ES-I3 (cell line): ENCODE data around the gene RNF213.
A peak's percentile ranks its signal among the peaks of the same experiment; 100 is the strongest.
"Not testable (repeated sequence)": the region's sequence is repeated elsewhere in the genome, so short reads cannot be mapped to it uniquely, and the experiment has no call there.

Experiments used
- H3K36me3 ChIP-seq: 2 replicates; pipeline ENCODE4 v1.6.1; 2013; ENCODE audit warnings: mild to moderate bottlenecking, low read length, control low read depth, moderate library complexity; ENCODE audit not compliant: insufficient read depth
- H3K4me1 ChIP-seq: 2 replicates; pipeline ENCODE4 v1.6.1; 2013; ENCODE audit warnings: mild to moderate bottlenecking, control low read depth, low read length; ENCODE audit not compliant: insufficient read depth
- H3K9ac ChIP-seq: 2 replicates; pipeline ENCODE4 v1.6.1; 2013; ENCODE audit warnings: low read depth, mild to moderate bottlenecking, low read length, moderate library complexity
- H3K9me3 ChIP-seq: 2 replicates; pipeline ENCODE4 v1.6.1; 2013; ENCODE audit warnings: mild to moderate bottlenecking, low read length, moderate library complexity; ENCODE audit not compliant: control insufficient read depth, insufficient read depth

The RNF213 gene

GRCh38 chr17:80253631-80254395 is 6.8 kb upstream of the RNF213 start:
- H3K4me1 ChIP-seq = peaks cover 24% of the 10 kb centered on the region
- no peaks in the 10 kb centered on the region for H3K9me3 ChIP-seq
- H3K36me3 ChIP-seq = 0 out of 2 replicates have a peak, but pooled peaks cover 3% of the 10 kb centered on the region
- no peak overlapping the region for H3K9ac ChIP-seq

- Histone ChIP-seq H3K4me1 (peaks cover 28% of the 10 kb centered on the region), H3K9me3 (no peaks in the 10 kb centered on the region), H3K9ac (no peak overlapping the region), H3K36me3 (0 out of 2 replicates have a peak, but pooled peaks cover 3% of the 10 kb centered on the region)
Observed at GRCh38 chr17:80254396-80255251, 6.0 kb upstream of the RNF213 start.

DNA sequence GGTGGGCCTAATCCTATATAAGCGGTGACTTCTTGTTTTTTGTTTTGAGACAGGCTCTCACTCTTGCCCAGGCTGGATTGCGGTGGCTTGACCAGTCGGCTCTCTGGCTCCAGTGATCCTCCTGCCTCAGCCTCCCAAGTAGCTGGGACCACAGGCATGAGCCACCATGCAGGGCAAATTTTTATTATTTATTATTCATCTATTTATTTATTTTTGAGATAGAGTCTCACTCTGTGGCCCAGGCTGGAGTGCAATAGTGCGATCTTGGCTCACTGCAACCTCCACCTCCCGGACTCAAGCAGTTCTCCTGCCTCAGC is 4.7 kb upstream of the RNF213 start:
- Histone ChIP-seq H3K4me1 (peaks cover 29% of the 10 kb centered on the region), H3K9ac (no peak overlapping the region), H3K9me3 (no peaks in the 10 kb centered on the region), H3K36me3 (0 out of 2 replicates have a peak, but pooled peaks cover 3% of the 10 kb centered on the region)

- Histone ChIP-seq H3K9me3 (no peaks in the 10 kb centered on the region), H3K9ac (0 out of 2 replicates have a peak overlapping the region, but pooled peaks have one; percentile 2), H3K4me1 (peaks cover 39% of the 10 kb centered on the region), H3K36me3 (no peaks in the 10 kb centered on the region)
Observed at GRCh38 chr17:80257716-80258213, 2.9 kb upstream of the RNF213 start.

DNA sequence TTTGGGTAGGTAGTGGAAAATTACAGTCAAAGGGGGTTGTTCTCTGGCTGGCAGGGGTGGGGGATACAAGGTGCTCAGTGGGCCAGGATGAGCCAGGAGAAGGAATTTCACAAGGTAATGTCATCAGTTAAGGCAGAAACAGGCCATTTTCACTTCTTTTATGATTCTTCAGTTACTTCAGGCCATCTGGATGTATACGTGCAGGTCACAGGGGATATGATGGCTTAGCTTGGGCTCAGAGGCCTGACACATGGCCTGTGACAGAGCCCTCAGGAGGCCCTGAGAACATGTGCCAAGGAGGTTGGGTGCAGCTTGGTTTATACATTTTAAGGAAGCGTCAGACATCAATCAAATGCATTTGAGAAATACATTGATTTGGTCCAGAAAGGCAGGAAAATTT is 2.4 kb upstream of the RNF213 start:
- not testable (repeated sequence) for H3K9me3 ChIP-seq, H3K9ac ChIP-seq, H3K36me3 ChIP-seq
- H3K4me1 ChIP-seq = peaks cover 44% of the 10 kb centered on the region

DNA sequence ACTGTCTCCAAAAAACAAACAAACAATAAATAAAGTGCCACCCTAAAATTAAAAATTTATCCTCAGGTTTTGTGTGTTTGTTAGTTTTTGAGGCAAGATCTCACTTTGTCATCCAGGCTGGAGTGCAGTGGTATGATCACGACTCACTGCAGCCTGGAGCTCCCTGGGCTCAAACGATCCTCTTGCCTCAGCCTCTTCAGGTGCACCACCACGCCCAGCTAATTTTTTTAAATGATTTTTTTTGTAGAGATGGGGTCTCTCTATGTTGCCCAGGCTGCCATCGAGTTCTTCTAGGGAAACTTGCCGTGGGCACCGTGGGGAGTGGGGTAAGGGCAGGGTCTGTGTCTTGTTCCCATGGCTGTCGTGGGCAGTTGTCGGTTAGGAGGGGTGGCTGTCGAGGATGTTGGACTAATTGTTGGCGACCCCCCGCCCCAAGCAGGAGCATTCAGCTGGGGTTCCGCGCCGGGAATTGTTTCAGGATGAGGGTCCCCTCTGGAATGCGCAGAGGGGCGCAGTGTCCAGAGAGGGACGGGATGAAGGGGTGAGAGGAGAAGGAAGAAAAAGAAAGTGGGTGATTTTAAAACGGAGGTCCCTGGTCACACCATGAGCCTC is 1.1 kb upstream of the RNF213 start:
- peak overlapping the region; percentile 75 for H3K9ac ChIP-seq
- H3K9me3 ChIP-seq = no peaks in the 10 kb centered on the region
- H3K36me3 ChIP-seq = no peaks in the 10 kb centered on the region
- H3K4me1 ChIP-seq = peaks cover 54% of the 10 kb centered on the region

DNA sequence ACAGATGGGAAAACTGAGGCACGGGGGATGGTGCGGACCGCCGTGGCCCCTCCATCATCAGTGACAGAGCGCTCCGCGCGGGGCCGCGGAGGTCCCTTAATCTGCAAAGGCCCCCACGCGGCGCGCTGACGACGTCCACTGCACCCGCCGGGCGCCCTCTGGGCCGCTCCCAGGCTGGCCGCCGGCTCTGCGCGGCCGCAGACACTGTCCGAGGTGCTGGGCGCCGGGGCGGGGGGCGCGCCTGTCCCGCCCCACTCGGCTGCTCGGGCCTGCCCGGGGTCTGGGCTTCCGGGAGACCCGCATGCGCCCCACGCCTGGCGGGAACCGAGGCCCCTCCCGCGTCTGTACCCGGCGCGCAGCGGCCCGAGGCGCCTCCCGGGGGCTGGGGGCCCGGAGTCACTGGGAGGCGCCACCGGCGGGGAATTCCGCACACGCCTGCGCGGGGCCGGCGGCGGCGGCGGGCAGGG is 550 bp upstream of the RNF213 start:
- Histone ChIP-seq H3K9ac (peak overlapping the region; percentile 75), H3K36me3 (no peaks in the 10 kb centered on the region)

DNA sequence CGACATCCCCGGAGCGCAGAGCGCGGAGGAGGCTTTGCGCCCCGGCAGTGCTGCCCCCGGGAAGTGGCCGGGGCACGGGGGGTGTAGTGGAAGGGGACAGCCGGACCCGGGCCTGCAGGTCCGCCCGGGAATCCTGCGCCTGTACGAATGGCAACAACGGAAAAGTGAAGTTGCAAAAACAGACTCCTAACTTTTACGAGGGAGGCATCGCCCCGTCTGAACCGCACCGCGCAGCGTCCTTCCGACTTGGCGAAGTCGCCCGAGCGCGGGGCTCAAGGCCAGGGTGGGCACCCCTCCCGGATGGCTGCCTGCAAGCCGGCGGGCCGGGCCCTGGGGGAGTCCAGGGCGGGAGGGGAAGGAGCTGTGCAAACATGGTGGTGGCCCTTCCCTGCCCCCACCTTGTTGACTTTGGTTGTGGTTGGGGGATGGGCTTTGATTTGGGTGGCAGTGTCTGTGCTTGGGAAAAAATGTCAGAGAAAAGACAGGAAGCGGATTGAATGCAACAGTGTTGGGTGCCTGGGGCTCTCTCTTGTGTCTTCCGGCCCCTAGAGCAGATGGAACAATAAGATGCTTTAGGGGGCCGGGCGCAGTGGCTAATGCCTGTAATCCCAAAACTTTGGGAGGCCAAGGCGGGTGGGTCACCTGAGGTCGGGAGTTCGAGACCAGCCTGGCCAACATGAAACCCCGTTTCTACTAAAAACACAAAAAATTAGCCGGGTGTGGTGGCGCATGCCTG is 675 bp downstream of the RNF213 start:
- peaks cover 46% of the 10 kb centered on the region for H3K4me1 ChIP-seq
- no peaks in the 10 kb centered on the region for H3K9me3 ChIP-seq
- H3K9ac ChIP-seq = peak overlapping the region; percentile 97
- no peaks in the 10 kb centered on the region; the same call in 1 of the 2 replicates for H3K36me3 ChIP-seq

More for the DNA sequence above, 550 bp upstream of the RNF213 start:
- Histone ChIP-seq H3K9me3 (no peaks in the 10 kb centered on the region), H3K4me1 (peaks cover 48% of the 10 kb centered on the region)

GRCh38 chr17:80261895-80262279 is 1.2 kb downstream of the RNF213 start:
- Histone ChIP-seq H3K9ac (peak overlapping the region; percentile 97), H3K9me3 (no peaks in the 10 kb centered on the region), H3K36me3 (no peaks in the 10 kb centered on the region; the same call in 1 of the 2 replicates), H3K4me1 (peaks cover 43% of the 10 kb centered on the region)

DNA sequence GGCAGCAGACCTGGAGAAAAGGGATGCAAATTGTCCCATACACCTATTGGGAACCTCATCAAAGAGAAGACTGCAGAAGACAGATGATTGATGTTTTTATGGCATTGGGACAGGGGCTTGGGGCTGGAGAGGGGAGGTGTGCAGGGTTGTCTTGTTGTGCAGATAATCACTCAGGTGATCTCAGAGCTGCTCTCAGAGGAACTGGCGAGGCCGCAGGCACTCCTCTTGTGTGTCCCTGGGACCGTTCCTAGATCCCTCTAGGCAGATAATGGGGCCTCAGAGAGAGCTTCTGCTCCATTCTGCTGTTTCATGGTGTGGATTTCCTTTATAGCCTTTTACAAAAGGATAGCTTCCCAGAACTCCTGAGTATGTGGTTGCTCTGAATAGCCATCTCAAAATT is 1.6 kb downstream of the RNF213 start:
- H3K36me3 ChIP-seq = no peaks in the 10 kb centered on the region; the same call in 1 of the 2 replicates
- peak overlapping the region; percentile 97 for H3K9ac ChIP-seq
- H3K9me3 ChIP-seq = no peaks in the 10 kb centered on the region
- H3K4me1 ChIP-seq = peaks cover 42% of the 10 kb centered on the region

DNA sequence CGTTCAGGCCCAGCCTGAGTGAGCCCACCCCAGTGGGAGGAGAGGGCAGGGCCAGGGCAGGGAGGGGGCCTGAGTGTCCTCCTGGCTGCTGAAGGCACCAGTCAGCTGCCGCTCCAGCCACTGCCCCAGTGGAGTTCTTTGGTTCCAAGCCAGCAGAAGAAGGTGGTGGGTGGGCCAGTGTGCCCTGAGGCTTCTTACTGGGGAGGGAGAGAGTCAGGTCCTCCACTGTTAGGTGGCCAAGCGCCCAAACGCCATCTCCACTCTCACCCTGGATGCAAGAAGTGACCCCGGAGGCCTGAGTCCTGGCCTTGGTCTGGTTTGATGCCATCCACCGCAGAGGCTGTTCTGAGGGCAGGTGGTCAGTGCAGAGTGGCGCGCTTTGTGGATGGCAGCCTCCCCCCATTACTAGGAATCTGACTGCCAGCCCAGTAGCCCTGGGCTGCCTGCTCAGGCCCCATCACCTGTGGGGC is 2.2 kb downstream of the RNF213 start:
- Histone ChIP-seq H3K4me1 (peaks cover 37% of the 10 kb centered on the region), H3K9ac (no peak overlapping the region), H3K9me3 (no peaks in the 10 kb centered on the region), H3K36me3 (no peaks in the 10 kb centered on the region; the same call in 1 of the 2 replicates)

GRCh38 chr17:80263253-80264204 is 2.9 kb downstream of the RNF213 start:
- no peaks in the 10 kb centered on the region; the same call in 1 of the 2 replicates for H3K36me3 ChIP-seq
- H3K4me1 ChIP-seq = peaks cover 31% of the 10 kb centered on the region
- H3K9ac ChIP-seq = no peak overlapping the region
- H3K9me3 ChIP-seq = no peaks in the 10 kb centered on the region
